ENCODE results near the gene NELFA. TPM values are rescaled to one million over a fixed set of nuclear protein-coding genes. Genes with fewer than 3 reads are reported as not detected.
"Not testable (repeated sequence)": the region's sequence is repeated elsewhere in the genome, so short reads cannot be mapped to it uniquely, and the experiment has no call there.

NELFA gene
- total RNA-seq, 4 donors from 2014 or later: 2.4 to 38.8 (median 18.8) TPM

DNA sequence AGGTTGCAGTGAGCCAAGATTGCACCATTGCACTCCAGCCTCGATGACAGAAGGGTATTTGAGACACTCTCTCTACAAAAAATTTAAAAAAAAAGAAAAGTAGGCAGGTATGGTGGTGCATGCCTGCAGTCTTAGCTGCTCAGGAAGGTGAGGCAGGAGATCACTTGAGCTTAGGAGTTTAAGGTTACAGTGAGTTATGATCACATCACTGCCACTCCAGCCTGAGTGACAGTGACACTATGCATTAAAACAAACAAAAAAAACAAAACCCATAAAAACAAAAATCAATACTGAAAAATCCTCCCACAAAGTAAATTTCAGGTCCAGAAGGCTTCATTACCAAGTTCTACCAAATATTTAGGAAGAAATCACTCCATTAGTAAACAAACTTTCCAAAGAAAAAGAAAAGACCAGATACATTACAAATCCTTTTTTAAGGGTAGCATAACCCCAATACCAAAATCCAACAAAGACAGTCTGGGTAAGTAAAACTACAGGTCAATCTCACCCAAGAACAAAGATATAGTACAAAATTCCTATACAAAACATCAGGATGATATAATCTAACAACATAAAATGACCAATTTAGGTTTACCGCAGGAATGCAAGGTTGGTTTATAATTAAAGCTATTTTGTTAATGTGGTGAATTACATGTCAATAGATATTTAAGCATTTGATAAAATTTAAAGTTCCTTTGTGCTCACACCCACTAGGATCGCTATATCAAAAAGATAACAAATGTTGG, 11.7 kb downstream of the NELFA start:
- no peak for TF ChIP-seq POLR2A (IDR thresholded peaks at IDR 0.05)
- TF ChIP-seq, protein P1, sequence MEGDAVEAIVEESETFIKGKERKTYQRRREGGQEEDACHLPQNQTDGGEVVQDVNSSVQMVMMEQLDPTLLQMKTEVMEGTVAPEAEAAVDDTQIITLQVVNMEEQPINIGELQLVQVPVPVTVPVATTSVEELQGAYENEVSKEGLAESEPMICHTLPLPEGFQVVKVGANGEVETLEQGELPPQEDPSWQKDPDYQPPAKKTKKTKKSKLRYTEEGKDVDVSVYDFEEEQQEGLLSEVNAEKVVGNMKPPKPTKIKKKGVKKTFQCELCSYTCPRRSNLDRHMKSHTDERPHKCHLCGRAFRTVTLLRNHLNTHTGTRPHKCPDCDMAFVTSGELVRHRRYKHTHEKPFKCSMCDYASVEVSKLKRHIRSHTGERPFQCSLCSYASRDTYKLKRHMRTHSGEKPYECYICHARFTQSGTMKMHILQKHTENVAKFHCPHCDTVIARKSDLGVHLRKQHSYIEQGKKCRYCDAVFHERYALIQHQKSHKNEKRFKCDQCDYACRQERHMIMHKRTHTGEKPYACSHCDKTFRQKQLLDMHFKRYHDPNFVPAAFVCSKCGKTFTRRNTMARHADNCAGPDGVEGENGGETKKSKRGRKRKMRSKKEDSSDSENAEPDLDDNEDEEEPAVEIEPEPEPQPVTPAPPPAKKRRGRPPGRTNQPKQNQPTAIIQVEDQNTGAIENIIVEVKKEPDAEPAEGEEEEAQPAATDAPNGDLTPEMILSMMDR (IDR thresholded peaks at IDR 0.05): no peak
- Histone ChIP-seq H3K27ac (no peak overlapping the region), H3K9me3 (peaks cover 0 to 9% of the 10 kb centered on the region in 2 donors), H3K4me3 (no peak overlapping the region), H3K27me3 (no peaks in the 10 kb centered on the region), H3K36me3 (no peaks in the 10 kb centered on the region), H3K4me1 (no peaks in the 10 kb centered on the region)
- intact Hi-C loops (cut with DNase I; ENCODE audit: low total_unique reads): no loop called here
- no peak for DNase-seq

DNA sequence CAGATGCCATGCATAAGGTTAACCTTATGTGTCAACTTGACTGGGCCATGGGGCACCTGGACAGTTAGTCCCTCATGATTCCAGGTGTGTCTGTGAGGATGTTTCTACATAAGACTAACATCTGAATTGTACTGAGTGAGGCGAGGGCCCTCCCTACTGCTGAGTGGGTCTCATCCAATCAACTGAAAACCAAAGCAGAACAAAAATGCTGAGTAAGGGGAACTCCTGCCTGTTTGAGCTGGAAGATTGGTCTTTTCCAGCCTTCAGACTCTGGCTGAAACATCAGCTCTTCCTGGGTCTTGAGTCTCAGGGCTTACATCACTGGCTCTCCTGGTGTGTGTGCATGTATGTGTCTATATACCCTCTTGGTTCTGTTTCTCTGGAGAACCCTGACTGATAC, 13.8 kb downstream of the NELFA start:
- TF ChIP-seq POLR2A (IDR thresholded peaks at IDR 0.05): no peak
- TF ChIP-seq, protein P1 (IDR thresholded peaks at IDR 0.05): no peak
- no peak overlapping the region for H3K27ac ChIP-seq
- DNase-seq: no peak
- no peaks in the 10 kb centered on the region for H3K27me3 ChIP-seq
- H3K36me3 ChIP-seq: no peaks in the 10 kb centered on the region
- H3K4me1 ChIP-seq: no peaks in the 10 kb centered on the region
- no peak overlapping the region for H3K4me3 ChIP-seq
- intact Hi-C loops (cut with DNase I; ENCODE audit: low total_unique reads): no loop called here
- H3K9me3 ChIP-seq: peaks cover 0 to 9% of the 10 kb centered on the region in 2 donors

DNA sequence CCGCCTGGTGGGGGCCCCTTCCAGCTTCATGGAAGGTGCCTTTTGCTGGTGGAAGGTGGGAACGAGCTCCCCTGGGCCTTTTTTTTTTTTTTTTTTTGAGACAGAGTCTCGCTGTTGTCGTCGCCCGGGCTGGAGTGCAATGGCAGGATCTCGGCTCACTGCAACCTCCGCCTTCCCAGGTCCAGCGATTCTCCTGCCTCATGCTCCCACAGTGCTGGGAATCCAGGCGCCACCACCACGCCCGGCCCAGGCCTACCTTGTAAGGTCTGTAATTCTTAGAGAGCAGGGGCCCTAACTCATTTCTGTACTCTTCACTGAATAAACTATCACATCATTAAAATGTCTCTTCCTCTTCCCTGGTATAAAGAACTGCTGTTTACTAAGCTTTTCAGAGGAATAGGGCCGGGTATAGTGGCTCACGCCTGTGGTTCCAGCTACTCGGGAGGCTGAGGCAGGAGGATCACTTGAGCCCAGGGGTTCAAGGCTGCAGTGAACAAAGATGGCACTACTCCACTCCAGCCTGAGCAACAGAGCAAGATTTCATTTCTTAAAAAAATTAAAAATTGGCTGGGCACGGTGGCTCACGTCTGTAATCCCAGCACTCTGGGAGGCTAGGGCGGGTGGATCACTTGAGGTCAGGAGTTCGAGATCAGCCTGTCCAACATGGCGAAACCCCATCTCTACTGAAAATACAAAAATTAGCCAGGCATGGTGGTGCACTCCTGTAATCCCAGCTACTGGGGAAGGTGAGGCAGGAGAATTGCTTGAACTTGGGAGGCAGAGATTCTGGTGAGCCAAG, 14.9 kb downstream of the NELFA start:
- intact Hi-C loops (cut with DNase I; ENCODE audit: low total_unique reads); H3K36me3 ChIP-seq: not testable (repeated sequence)

DNA sequence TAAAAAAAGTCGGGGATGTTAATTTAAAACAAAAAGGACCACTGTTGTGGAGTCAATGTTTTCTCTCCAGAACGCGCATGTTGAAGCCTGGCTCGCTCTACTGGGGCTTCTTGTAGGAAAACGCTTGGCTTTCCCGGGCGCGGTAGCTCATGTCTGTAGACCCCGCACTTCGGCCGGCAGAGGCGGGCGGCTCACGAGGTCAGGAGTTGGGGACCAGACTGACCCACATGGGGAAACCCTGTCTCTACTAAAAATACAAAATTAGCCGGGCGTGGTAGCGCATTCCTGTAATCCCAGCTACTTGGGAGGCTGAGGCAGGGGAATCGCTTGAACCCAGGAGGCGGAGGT, 15.6 kb downstream of the NELFA start:
- intact Hi-C loops (cut with DNase I; ENCODE audit: low total_unique reads): no loop called here
- H3K27me3 ChIP-seq: no peaks in the 10 kb centered on the region
- TF ChIP-seq POLR2A (IDR thresholded peaks at IDR 0.05): no peak
- TF ChIP-seq, protein P1 (IDR thresholded peaks at IDR 0.05): no peak
- no peaks in the 10 kb centered on the region for H3K4me1 ChIP-seq
- no peak for DNase-seq
- H3K9me3 ChIP-seq: peaks cover 0 to 9% of the 10 kb centered on the region in 2 donors
- no peak overlapping the region for H3K27ac ChIP-seq
- no peaks in the 10 kb centered on the region for H3K36me3 ChIP-seq
- no peak overlapping the region for H3K4me3 ChIP-seq

More for the DNA sequence above, 14.9 kb downstream of the NELFA start:
- H3K4me1 ChIP-seq, DNase-seq, H3K27me3 ChIP-seq, H3K4me3 ChIP-seq, H3K9me3 ChIP-seq, H3K27ac ChIP-seq: not testable (repeated sequence)

DNA sequence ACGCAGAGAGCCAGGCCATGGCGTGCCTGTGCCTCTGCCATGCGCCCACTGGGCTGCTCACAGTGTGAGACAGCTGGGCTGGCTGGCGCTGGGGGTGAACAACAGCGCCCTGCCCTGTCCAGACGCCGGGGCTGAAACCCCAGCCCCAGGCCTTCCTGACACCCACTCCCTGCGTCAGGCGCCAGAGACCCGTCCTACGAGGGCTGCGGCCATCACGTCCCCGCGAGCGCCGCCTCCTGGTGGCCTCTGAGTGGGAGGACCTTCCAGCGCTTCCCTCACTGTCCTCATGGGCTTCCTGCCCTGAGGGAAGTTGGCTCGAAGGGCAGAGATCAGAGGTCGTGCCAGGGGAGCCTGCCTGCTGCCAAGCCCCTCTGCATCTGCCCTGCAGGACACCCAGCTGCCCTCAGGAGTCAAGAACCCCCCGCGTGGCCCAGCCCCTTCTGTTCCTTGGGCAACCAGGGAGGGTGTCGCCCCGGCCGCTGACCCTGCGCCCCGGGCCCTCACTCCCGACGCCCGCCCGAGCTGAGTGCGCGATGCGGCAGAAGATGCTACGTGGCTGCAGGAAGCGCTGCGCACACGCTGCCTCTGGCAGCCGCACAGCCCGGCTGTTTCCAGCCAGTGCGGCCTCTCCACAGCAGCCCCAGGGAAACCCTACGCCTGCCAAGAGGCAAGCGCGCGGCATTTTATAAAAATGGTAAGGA, 16.2 kb downstream of the NELFA start:
- Histone ChIP-seq H3K9me3 (peaks cover 0 to 6% of the 10 kb centered on the region in 2 donors), H3K36me3 (no peaks in the 10 kb centered on the region), H3K27ac (no peak overlapping the region), H3K4me3 (no peak overlapping the region), H3K4me1 (no peaks in the 10 kb centered on the region), H3K27me3 (no peaks in the 10 kb centered on the region)
- intact Hi-C loops (cut with DNase I; ENCODE audit: low total_unique reads): no loop called here
- no peak for DNase-seq
- no peak for TF ChIP-seq POLR2A (IDR thresholded peaks at IDR 0.05)
- TF ChIP-seq, protein P1 (IDR thresholded peaks at IDR 0.05): no peak
